ENCODE measurements around the gene FUT3.

DNA sequence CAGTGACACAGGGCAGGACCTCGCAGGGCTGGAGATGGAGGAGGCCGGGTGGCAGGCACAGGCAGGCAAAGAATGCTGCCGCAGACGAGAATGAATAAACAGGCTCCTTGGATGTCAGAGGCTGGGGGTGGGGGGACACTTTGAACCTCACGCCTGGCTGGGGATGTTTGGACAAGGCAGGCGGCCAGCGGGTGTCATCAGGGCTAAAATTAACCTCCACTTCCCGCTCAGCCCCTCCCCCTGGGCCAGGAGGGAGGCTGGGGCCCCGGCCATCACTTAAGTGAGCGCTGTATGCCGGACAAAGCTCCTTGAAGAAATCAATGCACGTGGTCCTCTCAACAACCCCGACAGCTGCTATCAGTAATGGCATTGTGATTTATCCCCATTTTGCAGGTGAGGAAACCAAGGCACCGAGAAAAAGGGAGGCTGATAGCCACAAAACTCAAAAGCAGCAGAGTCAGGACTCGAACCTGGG, 29.4 kb upstream of the FUT3 start:
- TF ChIP-seq, protein P1, sequence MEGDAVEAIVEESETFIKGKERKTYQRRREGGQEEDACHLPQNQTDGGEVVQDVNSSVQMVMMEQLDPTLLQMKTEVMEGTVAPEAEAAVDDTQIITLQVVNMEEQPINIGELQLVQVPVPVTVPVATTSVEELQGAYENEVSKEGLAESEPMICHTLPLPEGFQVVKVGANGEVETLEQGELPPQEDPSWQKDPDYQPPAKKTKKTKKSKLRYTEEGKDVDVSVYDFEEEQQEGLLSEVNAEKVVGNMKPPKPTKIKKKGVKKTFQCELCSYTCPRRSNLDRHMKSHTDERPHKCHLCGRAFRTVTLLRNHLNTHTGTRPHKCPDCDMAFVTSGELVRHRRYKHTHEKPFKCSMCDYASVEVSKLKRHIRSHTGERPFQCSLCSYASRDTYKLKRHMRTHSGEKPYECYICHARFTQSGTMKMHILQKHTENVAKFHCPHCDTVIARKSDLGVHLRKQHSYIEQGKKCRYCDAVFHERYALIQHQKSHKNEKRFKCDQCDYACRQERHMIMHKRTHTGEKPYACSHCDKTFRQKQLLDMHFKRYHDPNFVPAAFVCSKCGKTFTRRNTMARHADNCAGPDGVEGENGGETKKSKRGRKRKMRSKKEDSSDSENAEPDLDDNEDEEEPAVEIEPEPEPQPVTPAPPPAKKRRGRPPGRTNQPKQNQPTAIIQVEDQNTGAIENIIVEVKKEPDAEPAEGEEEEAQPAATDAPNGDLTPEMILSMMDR (optimal IDR thresholded peaks at IDR 0.05 in 1 of 3, IDR thresholded peaks at IDR 0.05 in 1 of 3, conservative IDR thresholded peaks at IDR 0.05 in 1 of 3; ENCODE audit: extremely low read depth in 1 of 3, insufficient read depth in 2 of 3, low read length in 3 of 3) = no peak
- TF ChIP-seq EZH2 (IDR thresholded peaks at IDR 0.05; ENCODE audit: low read length) = no peak

Data from keratinocyte (primary cell).